HepG2 (cell line): ENCODE measurements around the gene DPF1. TPM values are rescaled to one million over a fixed set of nuclear protein-coding genes. Genes with fewer than 3 reads are reported as not detected.

ENCODE experiments used
- ATAC-seq: fragments of 200-7000 bp; cut with Tn5 transposase; 3 replicates; pipeline ENCODE4 v1.9.1; 2020; ENCODE audit warnings: mild to moderate bottlenecking, moderate library complexity
- BruUV-seq: library from RNA; stranded (reverse); fragments of 400-500 nt; replicated peaks from 2 replicates; lab custom pipeline; 2021; lab: Mats Ljungman, UMichigan
- CTCF ChIA-PET: fragments of 300-600 bp; formaldehyde crosslinking; extraction: SDS; loops from one replicate; lab custom pipeline; 2021; ENCODE audit warnings: low total read pairs, inconsistent platforms, low intra/inter-chr PET ratio; lab: Yijun Ruan, JAX
- POLR2A ChIA-PET: fragments of 350-600 bp; sonication (Branson Sonifier 250); formaldehyde crosslinking; loops from one replicate; lab custom pipeline; 2020; ENCODE audit warnings: antibody characterized with exemption, inconsistent platforms; lab: Yijun Ruan, JAX
- DNase-seq: peaks from one replicate; pipeline ENCODE4 v3.0.0-alpha.2; 2015; ENCODE audit warnings: low spot score
- FAIRE-seq: peaks from 3 replicates; lab custom pipeline; 2011; peaks lifted over from hg19 to GRCh38; lab: Jason Lieb, UNC
- H2AFZ ChIP-seq: one replicate; pipeline ENCODE4 v1.6.1; 2011; ENCODE audit warnings: low read length, inconsistent platforms
- H3K27ac ChIP-seq: fragments of 300-600 bp; 3 replicates; pipeline ENCODE4 v1.8.0; 2011; ENCODE audit warnings: mixed run types, mild to moderate bottlenecking, mixed read lengths, low read length, inconsistent platforms; ENCODE audit not compliant: insufficient read depth; ENCODE audit errors: extremely low read length
- H3K27me3 ChIP-seq, 2 experiments: fragments of 200-600 bp in 1 of 2; 2 replicates in 1 of 2; 3 replicates in 1 of 2; pipeline versions ENCODE4 v1.6.0 to v1.8.0; 2011; ENCODE audit warnings: low read length in 2 of 2, mild to moderate bottlenecking in 2 of 2, moderate library complexity in 2 of 2, inconsistent platforms in 1 of 2; ENCODE audit not compliant: insufficient read depth in 2 of 2, control insufficient read depth in 1 of 2
- H3K36me3 ChIP-seq, 2 experiments: fragments of 200-600 bp in 1 of 2; replicated peaks in 1 of 2; 2 replicates in 1 of 2; 3 replicates in 1 of 2; pipeline versions ENCODE4 v1.5.1 to v1.8.0; 2011; ENCODE audit warnings: low read length in 2 of 2, inconsistent platforms in 1 of 2; ENCODE audit not compliant: insufficient read depth in 2 of 2, control insufficient read depth in 1 of 2
- H3K4me1 ChIP-seq: 2 replicates; pipeline ENCODE4 v1.5.1; 2012; ENCODE audit warnings: low read length, inconsistent platforms; ENCODE audit not compliant: insufficient read depth
- H3K4me2 ChIP-seq: 2 replicates; pipeline ENCODE4 v1.6.0; 2011; ENCODE audit warnings: low read depth, low read length, inconsistent platforms
- H3K4me3 ChIP-seq, 3 experiments: fragments of 200-600 bp in 1 of 3; sonication (generic), shearing (Covaris generic) in 1 of 3; replicated peaks in 1 of 3; 2 replicates each; pipeline ENCODE4 v1.5.1; 2011 to 2016; ENCODE audit warnings: low read length in 3 of 3, inconsistent platforms in 2 of 3, low read depth in 2 of 3, mild to moderate bottlenecking in 2 of 3, control low read depth in 1 of 3, mixed read lengths in 1 of 3; ENCODE audit not compliant: insufficient read depth in 1 of 3
- H3K79me2 ChIP-seq: one replicate; pipeline ENCODE4 v1.6.1; 2011; ENCODE audit warnings: low read length, inconsistent platforms; ENCODE audit not compliant: insufficient read depth
- H3K9ac ChIP-seq: 2 replicates; pipeline ENCODE4 v1.6.0; 2011; ENCODE audit warnings: mild to moderate bottlenecking, low read depth, low read length, inconsistent platforms; ENCODE audit not compliant: insufficient read depth
- H3K9me3 ChIP-seq: 2 replicates; pipeline ENCODE4 v1.5.1; 2012; ENCODE audit warnings: mild to moderate bottlenecking, low read length
- H4K20me1 ChIP-seq: 2 replicates; pipeline ENCODE4 v1.6.0; 2011; ENCODE audit warnings: inconsistent platforms, mild to moderate bottlenecking, low read length, moderate library complexity; ENCODE audit not compliant: insufficient read depth
- BRF2 ChIP-seq: sonication (generic); formaldehyde crosslinking; IDR thresholded peaks from 2 replicates; pipeline ENCODE4 v1.8.1; 2022; ENCODE audit warnings: mild to moderate bottlenecking, missing genetic modification reagents
- CCAR2 ChIP-seq: fragments of 200-400 bp; formaldehyde crosslinking; optimal IDR thresholded peaks from 2 replicates; pipeline ENCODE3; 2018; ENCODE audit warnings: low read depth, mild to moderate bottlenecking, low read length, moderate library complexity
- LCORL ChIP-seq, 2 experiments: fragments of 450-650 bp in 1 of 2; sonication (generic) in 1 of 2; formaldehyde crosslinking in 1 of 2; IDR thresholded peaks; 2 replicates each; pipeline versions ENCODE4 v1.5.0 to v1.6.1; 2017 to 2020; ENCODE audit warnings: antibody characterized with exemption in 1 of 2, missing genetic modification reagents in 1 of 2
- REST ChIP-seq, 2 experiments: IDR thresholded peaks; 2 replicates each; pipeline ENCODE4 v1.6.1; 2011 to 2012; ENCODE audit warnings: low read length in 2 of 2, borderline replicate concordance in 1 of 2, low read depth in 1 of 2, mild to moderate bottlenecking in 1 of 2, moderate library complexity in 1 of 2
- RXRA ChIP-seq: sonication (generic); formaldehyde crosslinking; IDR thresholded peaks from 2 replicates; pipeline ENCODE4 v1.5.1; 2020; ENCODE audit warnings: missing genetic modification reagents
- SCMH1 ChIP-seq: sonication (generic); formaldehyde crosslinking; IDR thresholded peaks from 2 replicates; pipeline ENCODE4 v1.9.0; 2021; ENCODE audit warnings: missing genetic modification reagents, mild to moderate bottlenecking, borderline replicate concordance
- SNAI1 ChIP-seq: sonication (generic); formaldehyde crosslinking; IDR thresholded peaks from 2 replicates; pipeline ENCODE4 v1.5.0; 2020; ENCODE audit warnings: mild to moderate bottlenecking, missing genetic modification reagents, borderline replicate concordance
- SOX6 ChIP-seq, 2 experiments: fragments of 450-650 bp in 1 of 2; sonication (generic) in 1 of 2; formaldehyde crosslinking in 1 of 2; IDR thresholded peaks; 2 replicates each; pipeline versions ENCODE4 v1.4.0 to v1.6.1; 2017 to 2020; ENCODE audit warnings: antibody characterized with exemption in 1 of 2, mild to moderate bottlenecking in 1 of 2, missing genetic modification reagents in 1 of 2
- YY1 ChIP-seq: IDR thresholded peaks from 2 replicates; pipeline ENCODE4 v1.6.1; 2011; ENCODE audit warnings: low read length, low read depth, moderate library complexity, mild to moderate bottlenecking; ENCODE audit not compliant: insufficient read depth, insufficient replicate concordance
- ZNF292 ChIP-seq: sonication (generic); formaldehyde crosslinking; IDR thresholded peaks from 2 replicates; pipeline ENCODE4 v1.8.1; 2022; ENCODE audit warnings: mild to moderate bottlenecking, low read depth, missing genetic modification reagents, borderline replicate concordance
- ZNF30 ChIP-seq: sonication (generic); formaldehyde crosslinking; IDR thresholded peaks from 2 replicates; pipeline ENCODE4 v1.5.0; 2020; ENCODE audit warnings: mild to moderate bottlenecking, missing genetic modification reagents
- ZNF446 ChIP-seq: sonication (generic); formaldehyde crosslinking; IDR thresholded peaks from 2 replicates; pipeline ENCODE4 v1.5.0; 2020; ENCODE audit warnings: mild to moderate bottlenecking, missing genetic modification reagents
- ZNF543 ChIP-seq: sonication (generic); formaldehyde crosslinking; IDR thresholded peaks from 2 replicates; pipeline ENCODE4 v1.4.0; 2020; ENCODE audit warnings: mild to moderate bottlenecking, missing genetic modification reagents
- ZNF576 ChIP-seq: sonication (generic); formaldehyde crosslinking; IDR thresholded peaks from 2 replicates; pipeline ENCODE4 v1.4.0; 2020; ENCODE audit warnings: mild to moderate bottlenecking, missing genetic modification reagents
- ZNF777 ChIP-seq: sonication (generic); formaldehyde crosslinking; IDR thresholded peaks from 2 replicates; pipeline ENCODE4 v1.4.0; 2020; ENCODE audit warnings: missing genetic modification reagents
- ZSCAN30 ChIP-seq: sonication (generic); formaldehyde crosslinking; IDR thresholded peaks from 2 replicates; pipeline ENCODE4 v1.5.0; 2020; ENCODE audit warnings: mild to moderate bottlenecking, missing genetic modification reagents
- WGBS: methylation state at CpG from one replicate; pipeline ENCODE4 v1.1.6; 2017; ENCODE audit warnings: low lambda C conversion rate; 5-methylcytosine and 5-hydroxymethylcytosine counted together
- in situ Hi-C: cut with HindIII; loops from 2 replicates; pipeline ENCODE4 v1.10.0; 2017; ENCODE audit warnings: low pct_unique_long_range_greater_than_20kb; ENCODE audit not compliant: extremely low pct_ligation_motif_present
- intact Hi-C: fragments of 100-400 bp; cut with micrococcal nuclease; formaldehyde crosslinking; loops from one replicate; pipeline ENCODE4 v1.10.0; 2022; ENCODE audit not compliant: unreplicated experiment
- polyA plus RNA-seq, 8 experiments: library from polyadenylated mRNA; depleted of rRNA in 3 of 8; stranded (reverse) in 7 of 8; unstranded in 1 of 8; fragments of >200 nt; fragmentation: Illumina TruSeq in 4 of 8; extraction: Trizol in 4 of 8; gene quantifications; 2 replicates each; pipeline versions ENCODE4 v1.2.1 to v1.2.3, GENCODE V29; 2011 to 2016; ENCODE audit warnings: low read depth in 4 of 8, missing spikeins in 1 of 8, mixed read lengths in 1 of 8; ENCODE audit not compliant: insufficient read depth in 1 of 8
- total RNA-seq, 5 experiments: library from RNA; depleted of rRNA; stranded (reverse); fragments of >200 nt; fragmentation: Illumina TruSeq; extraction: Trizol; gene quantifications; 2 replicates each; pipeline ENCODE4 v1.2.3, GENCODE V29; 2016; ENCODE audit warnings: low read depth in 1 of 5

The DPF1 gene
- total and polyA plus RNA-seq, 2 of the 13 experiments (the other 11 are each of a cell fraction or from before 2014, with no cell fraction given) = 1.0 to 3.2 TPM

- TF ChIP-seq RXRA (CRISPR knock-in tag) (no peak), YY1 (peak; percentile 63)
- TF ChIP-seq, all 625 proteins: peak for 22
Observed at GRCh38 chr19:38229585-38230073, 5.6 kb upstream of the DPF1 start (continued).

- intact Hi-C loops = no loop called here
- BruUV-seq = no TSS peak
- no peak for FAIRE-seq
- CTCF ChIA-PET = no interaction called here
- Histone ChIP-seq H3K4me1 (peaks cover 7% of the 10 kb centered on the region), H3K9me3 (no peaks in the 10 kb centered on the region), H3K27me3 (peaks cover 7 to 22% of the 10 kb centered on the region in 2 experiments; a peak in 4 of 5 replicates), H3K27ac (no peak overlapping the region), H3K4me2 (peak overlapping the region; percentile 53), H3K4me3 (peak overlapping the region; percentile 21 to 55 (median 40); a peak in 4 of 6 replicates), H3K36me3 (no peaks in the 10 kb centered on the region), H2AFZ (no peak overlapping the region), H3K79me2 (no peaks in the 10 kb centered on the region), H3K9ac (no peak overlapping the region), H4K20me1 (no peaks in the 10 kb centered on the region)
- in situ Hi-C loops = no loop called here
- no peak for DNase-seq
- POLR2A ChIA-PET = no interaction called here
- no peak for ATAC-seq
- 11% methylated on average over 44 of the region's 80 CpGs for WGBS
- no peak for TF ChIP-seq ZNF292 (CRISPR knock-in tag)
- TF ChIP-seq ZNF576 (CRISPR knock-in tag) = no peak
- TF ChIP-seq ZNF777 = no peak
- no peak for TF ChIP-seq BRF2
- TF ChIP-seq ZNF543 = no peak
- TF ChIP-seq LCORL (IDR thresholded peaks at IDR 0.05) = no peak
- no peak for TF ChIP-seq LCORL (CRISPR knock-in tag; IDR thresholded peaks at IDR 0.05)
- no peak for TF ChIP-seq SOX6 (IDR thresholded peaks at IDR 0.05)
- TF ChIP-seq SOX6 (CRISPR knock-in tag; IDR thresholded peaks at IDR 0.05) = no peak
- TF ChIP-seq ZNF446 (CRISPR knock-in tag) = no peak
- TF ChIP-seq REST (IDR thresholded peaks at IDR 0.05; ENCODE audit: borderline replicate concordance in 1 of 2, low read depth in 1 of 2, low read length in 2 of 2) = no peak
- no peak for TF ChIP-seq ZSCAN30 (CRISPR knock-in tag)
- TF ChIP-seq ZNF30 (CRISPR knock-in tag) = no peak
- TF ChIP-seq CCAR2 = no peak
- no peak for TF ChIP-seq SNAI1 (CRISPR knock-in tag)
- no peak for TF ChIP-seq SCMH1
Observed at GRCh38 chr19:38228491-38229439, 4.7 kb upstream of the DPF1 start.
